ENCODE data around the gene SYNPO2. TPM values are rescaled to one million over a fixed set of nuclear protein-coding genes. Genes with fewer than 3 reads are reported as not detected.

The SYNPO2 gene
- 10 to 100 TPM in 2 of 3 donors, 1 to 10 TPM in 1; 2.2 to 28.5 (median 27.8) TPM for polyA plus RNA-seq

GRCh38 chr4:118888666-118889311 is at the start of gene SYNPO2:
Gene SYNPO2, plus strand, starts transcription at chr4:118888854. Its CDS starts 183 bp downstream, at chr4:118889037.
- no peak within 1 kb of the TSS for H3K27ac ChIP-seq (ENCODE audit: low read depth, low read length)
- WGBS, 3 donors: 1 to 4% (median 2%) methylated on average over 29 of the region's 29 CpGs

GRCh38 chr4:118839221-118839927 is 49.3 kb upstream of the SYNPO2 start:
- no peak overlapping the region for H3K27ac ChIP-seq (ENCODE audit: low read depth, low read length)
- WGBS, 3 donors: 69 to 73% (median 70%) methylated on average over 3 of the region's 3 CpGs

- WGBS, 3 donors: 35 to 87% (median 83%) methylated on average over 3 of the region's 3 CpGs
- no peak overlapping the region for H3K27ac ChIP-seq (ENCODE audit: low read depth, low read length)
These were observed 46.6 kb upstream of the SYNPO2 start for GRCh38 chr4:118842055-118842454.

- no peak overlapping the region for H3K27ac ChIP-seq (ENCODE audit: low read depth, low read length)
- WGBS, 3 donors: 70 to 77% (median 75%) methylated on average over 6 of the region's 6 CpGs
These were observed 45.4 kb upstream of the SYNPO2 start for GRCh38 chr4:118843237-118843636.

- no peak overlapping the region for H3K27ac ChIP-seq (ENCODE audit: low read depth, low read length)
These were observed 43.1 kb upstream of the SYNPO2 start for GRCh38 chr4:118845552-118846050.

GRCh38 chr4:118846979-118847378 is 41.7 kb upstream of the SYNPO2 start:
- H3K27ac ChIP-seq (ENCODE audit: low read depth, low read length): no peak overlapping the region
- WGBS, 3 donors: 88 to 92% (median 89%) methylated on average over 1 of the region's 1 CpG

GRCh38 chr4:118848242-118848641 is 40.4 kb upstream of the SYNPO2 start:
- 90 to 99% (median 96%) methylated on average over 7 of the region's 7 CpGs for WGBS, 3 donors
- no peak overlapping the region for H3K27ac ChIP-seq (ENCODE audit: low read depth, low read length)

- H3K27ac ChIP-seq (ENCODE audit: low read depth, low read length): no peak overlapping the region
These were observed 39.8 kb upstream of the SYNPO2 start for GRCh38 chr4:118848901-118849300.

GRCh38 chr4:118849867-118850487 is 38.7 kb upstream of the SYNPO2 start:
- no peak overlapping the region for H3K27ac ChIP-seq (ENCODE audit: low read depth, low read length)
- 97 to 100% (median 99%) methylated on average over 2 of the region's 2 CpGs for WGBS, 3 donors

GRCh38 chr4:118850488-118851173 is 38.0 kb upstream of the SYNPO2 start:
- H3K27ac ChIP-seq (ENCODE audit: low read depth, low read length): no peak overlapping the region
- 15 to 45% (median 22%) methylated on average over 8 of the region's 8 CpGs for WGBS, 3 donors

GRCh38 chr4:118857760-118858159 is 30.9 kb upstream of the SYNPO2 start:
- no peak overlapping the region for H3K27ac ChIP-seq (ENCODE audit: low read depth, low read length)
- WGBS, 3 donors: 88 to 99% (median 89%) methylated on average over 2 of the region's 2 CpGs

GRCh38 chr4:118858779-118859178 is 29.9 kb upstream of the SYNPO2 start:
- WGBS, 3 donors: 68 to 82% (median 69%) methylated on average over 2 of the region's 2 CpGs
- H3K27ac ChIP-seq (ENCODE audit: low read depth, low read length): no peak overlapping the region

GRCh38 chr4:118865091-118865708 is 23.5 kb upstream of the SYNPO2 start:
- WGBS, 3 donors: 8 to 35% (median 34%) methylated on average over 5 of the region's 5 CpGs
- no peak overlapping the region for H3K27ac ChIP-seq (ENCODE audit: low read depth, low read length)

- H3K27ac ChIP-seq (ENCODE audit: low read depth, low read length): no peak overlapping the region
- 67 to 89% (median 75%) methylated on average over 1 of the region's 1 CpG for WGBS, 3 donors
These were observed 22.2 kb upstream of the SYNPO2 start for GRCh38 chr4:118866442-118866841.

- WGBS, 3 donors: 67 to 86% (median 81%) methylated on average over 3 of the region's 3 CpGs
- no peak overlapping the region for H3K27ac ChIP-seq (ENCODE audit: low read depth, low read length)
These were observed 21.2 kb upstream of the SYNPO2 start for GRCh38 chr4:118867311-118868067.

- 56 to 69% (median 57%) methylated on average over 2 of the region's 2 CpGs for WGBS, 3 donors
- no peak overlapping the region for H3K27ac ChIP-seq (ENCODE audit: low read depth, low read length)
These were observed 18.8 kb upstream of the SYNPO2 start for GRCh38 chr4:118869808-118870342.

- WGBS, 3 donors: 78 to 87% (median 80%) methylated on average over 4 of the region's 4 CpGs
- no peak overlapping the region for H3K27ac ChIP-seq (ENCODE audit: low read depth, low read length)
These were observed 16.5 kb upstream of the SYNPO2 start for GRCh38 chr4:118872181-118872580.

- no peak overlapping the region for H3K27ac ChIP-seq (ENCODE audit: low read depth, low read length)
- 88 to 94% (median 94%) methylated on average over 6 of the region's 6 CpGs for WGBS, 3 donors
These were observed 10.9 kb upstream of the SYNPO2 start for GRCh38 chr4:118877797-118878196.
